DMS 273 (cell line): ENCODE results near the gene TMEM179B.
"Not testable (repeated sequence)": the region's sequence is repeated elsewhere in the genome, so short reads cannot be mapped to it uniquely, and the experiment has no call there.

Experiments used
- DNase-seq: peaks from one replicate; lab custom pipeline; 2025; ENCODE audit not compliant: unreplicated experiment; lab: John Stamatoyannopoulos, UW

The TMEM179B gene

DNA sequence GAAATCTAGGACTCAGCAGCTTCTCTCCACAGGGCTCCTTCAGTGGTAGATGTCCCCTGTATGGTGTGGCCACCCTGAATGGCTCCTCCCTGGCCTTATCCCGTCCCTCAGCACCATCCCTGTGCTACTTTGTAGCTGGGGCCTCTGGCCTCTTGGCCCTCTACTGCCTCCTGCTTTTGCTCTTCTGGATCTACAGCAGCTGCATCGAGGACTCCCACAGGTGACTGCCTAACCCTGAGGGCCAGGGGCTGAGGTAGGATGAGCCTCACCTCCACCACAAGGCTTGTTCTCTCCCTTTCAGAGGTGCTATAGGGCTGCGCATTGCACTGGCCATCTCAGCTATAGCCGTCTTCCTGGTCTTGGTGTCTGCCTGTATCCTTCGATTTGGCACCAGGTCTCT lies 1.8 kb downstream of the TMEM179B start:
- no peak for DNase-seq

DNA sequence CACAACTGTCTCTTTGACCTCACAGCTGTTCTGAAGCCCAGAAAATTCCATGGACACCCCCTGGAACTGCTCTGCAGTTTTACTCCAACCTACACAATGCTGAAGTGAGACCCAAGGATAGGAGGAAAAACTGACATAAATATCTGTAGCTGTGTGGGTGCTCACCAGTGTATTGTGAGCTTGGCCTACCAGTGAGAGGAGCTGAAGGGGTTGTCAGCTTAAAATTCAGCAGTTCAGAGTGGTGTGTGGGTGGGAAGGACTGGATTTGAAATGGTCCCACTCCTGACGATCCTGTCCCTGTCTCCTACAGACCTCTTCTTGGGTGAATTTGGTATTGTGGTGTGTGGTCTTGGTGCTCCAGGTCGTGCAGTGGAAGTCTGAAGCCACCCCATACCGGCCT lies 2.4 kb downstream of the TMEM179B start:
- no peak for DNase-seq

DNA sequence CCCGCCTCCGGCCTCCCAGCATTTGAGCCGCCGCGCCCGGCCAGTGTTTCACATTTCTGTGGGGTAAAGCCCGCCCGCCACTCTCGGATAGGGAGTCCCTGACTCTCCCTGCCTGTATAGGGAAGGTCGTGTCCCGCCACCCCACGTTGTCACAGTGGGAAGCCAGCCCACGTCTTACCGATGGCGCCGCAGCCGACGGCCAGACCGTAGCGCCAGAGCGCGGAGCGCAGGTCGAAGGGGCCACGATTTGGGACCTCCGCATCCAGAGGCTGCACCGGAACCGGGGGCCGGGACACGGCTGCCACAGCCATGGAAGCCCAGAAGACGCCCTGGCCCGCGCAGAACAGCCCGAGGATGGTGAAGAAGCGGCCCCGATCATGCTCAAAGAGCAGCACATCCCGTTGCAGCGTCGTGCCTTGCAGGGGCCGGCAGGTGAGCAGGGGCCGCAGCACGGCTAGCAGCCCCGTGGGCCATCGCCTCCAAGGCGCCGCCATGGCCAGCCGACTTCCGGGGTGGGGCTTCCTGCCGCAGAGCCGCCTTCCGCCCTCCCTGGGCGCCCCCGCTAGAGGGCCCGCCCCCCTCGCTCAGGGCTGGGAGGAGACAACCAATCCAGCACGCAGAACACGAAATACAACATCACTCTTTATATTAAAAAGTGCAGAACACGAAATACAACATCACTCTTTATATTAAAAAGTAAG lies 4.4 kb downstream of the TMEM179B start, which contains the start of gene TMEM223:
TMEM223 (minus strand) TSS at position 506 of the 701 bp plus-strand sequence; CDS start at position 494, 12 bp downstream.
- peak; percentile 89 for DNase-seq

DNA sequence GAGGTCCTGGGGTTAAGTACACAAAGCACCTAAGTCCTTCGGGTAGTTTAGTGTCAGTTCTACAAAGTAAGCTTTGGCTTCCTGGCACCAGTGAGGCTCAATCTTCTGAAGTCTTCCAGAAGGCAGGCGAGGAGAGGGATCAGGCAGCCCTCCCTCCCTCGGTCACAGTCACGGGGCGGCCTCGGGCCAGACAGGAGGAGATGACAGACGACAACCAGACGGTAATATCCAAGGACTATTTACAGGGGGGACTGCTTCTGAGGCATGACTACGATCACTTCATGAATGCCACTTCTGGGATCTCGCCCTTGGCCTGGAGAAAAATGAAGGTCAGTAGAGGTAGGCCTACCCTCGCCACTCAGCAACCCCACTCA lies 5.0 kb downstream of the TMEM179B start:
- peak; percentile 51 for DNase-seq

DNA sequence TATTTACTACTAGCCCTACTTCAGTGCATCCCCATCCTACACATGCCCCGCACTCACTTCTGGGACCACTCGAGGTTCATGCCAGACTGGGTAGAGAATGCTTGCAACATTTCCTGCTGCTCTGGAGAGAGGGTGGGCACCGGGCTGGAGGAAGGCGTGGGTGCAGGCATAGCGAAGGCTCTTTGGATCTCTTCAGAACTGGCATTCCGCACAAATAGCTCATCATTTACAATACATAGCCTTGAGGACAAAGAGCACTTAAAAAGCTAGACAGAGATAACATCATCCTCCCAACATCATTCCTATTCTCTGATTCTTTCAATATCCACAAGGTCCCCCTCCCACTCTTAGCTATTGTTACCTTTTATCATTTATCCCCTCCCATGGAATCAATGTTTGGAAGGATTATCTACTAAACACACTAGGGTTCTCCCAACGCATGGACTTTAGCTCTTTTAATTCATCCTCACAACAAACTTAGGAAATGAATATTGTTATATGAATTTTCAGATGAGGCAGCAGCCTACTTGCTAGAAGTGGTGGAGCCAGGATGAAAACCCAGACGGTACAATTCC lies 7.1 kb downstream of the TMEM179B start:
- no peak for DNase-seq

DNA sequence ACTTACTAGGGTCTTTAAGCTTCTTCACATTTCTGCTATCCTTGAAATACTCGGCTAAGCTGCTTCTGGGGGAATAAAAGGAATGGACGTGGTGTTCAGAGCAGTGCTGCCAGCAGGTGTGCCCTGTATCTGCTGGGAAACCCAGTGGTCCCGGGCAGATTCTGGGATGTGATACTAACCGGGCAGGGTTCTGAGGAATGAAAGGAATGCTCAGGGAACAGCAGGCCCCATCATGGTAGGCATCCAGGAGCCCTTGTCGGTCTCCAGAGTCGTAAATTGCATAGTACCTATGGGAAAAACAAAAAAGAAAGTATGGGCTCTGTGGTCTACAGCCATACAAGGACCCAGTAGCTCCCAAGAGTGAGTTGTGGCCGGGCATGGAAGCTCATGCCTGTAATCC lies 9.1 kb downstream of the TMEM179B start:
- DNase-seq: no peak

DNA sequence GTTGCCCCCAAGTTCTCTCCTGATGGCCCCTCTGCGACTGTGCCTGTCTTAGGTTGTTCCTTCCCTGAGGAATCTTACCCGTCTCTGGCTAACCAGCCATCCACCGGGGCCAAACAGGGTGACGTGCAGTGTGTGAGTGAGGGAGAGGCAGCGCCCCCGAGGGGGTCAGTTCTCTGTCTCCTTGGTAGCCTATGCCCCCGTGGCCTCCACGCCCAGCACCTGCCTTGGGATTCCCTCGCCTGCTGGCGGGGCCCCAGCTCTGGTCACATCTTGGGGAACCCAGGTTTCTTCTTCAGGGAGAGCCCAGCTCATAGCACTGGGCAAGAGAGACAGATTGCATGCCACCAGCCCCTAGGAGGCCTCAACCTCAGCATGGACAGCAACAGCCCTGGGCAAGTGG lies 12.3 kb downstream of the TMEM179B start:
- DNase-seq: no peak

DNA sequence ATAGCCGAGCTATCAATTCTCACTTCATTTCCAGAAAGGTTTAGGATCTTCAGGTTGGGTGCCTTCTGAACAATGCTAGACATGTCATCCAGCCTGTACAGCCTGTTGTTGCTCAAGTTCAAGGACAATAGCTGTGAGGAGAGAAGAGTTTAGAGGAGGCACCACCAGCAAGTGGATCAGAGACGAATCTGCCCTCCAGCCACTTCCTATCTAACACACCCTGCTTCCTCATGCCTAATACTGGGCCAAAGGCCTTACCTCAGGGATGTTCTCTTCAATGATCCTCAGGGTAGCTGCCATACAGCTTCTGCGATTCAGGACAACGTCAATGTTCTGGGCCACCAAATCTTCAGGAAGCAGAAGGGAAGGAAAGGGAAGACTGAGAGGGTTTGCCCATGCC lies 13.9 kb downstream of the TMEM179B start:
- DNase-seq: no peak

DNA sequence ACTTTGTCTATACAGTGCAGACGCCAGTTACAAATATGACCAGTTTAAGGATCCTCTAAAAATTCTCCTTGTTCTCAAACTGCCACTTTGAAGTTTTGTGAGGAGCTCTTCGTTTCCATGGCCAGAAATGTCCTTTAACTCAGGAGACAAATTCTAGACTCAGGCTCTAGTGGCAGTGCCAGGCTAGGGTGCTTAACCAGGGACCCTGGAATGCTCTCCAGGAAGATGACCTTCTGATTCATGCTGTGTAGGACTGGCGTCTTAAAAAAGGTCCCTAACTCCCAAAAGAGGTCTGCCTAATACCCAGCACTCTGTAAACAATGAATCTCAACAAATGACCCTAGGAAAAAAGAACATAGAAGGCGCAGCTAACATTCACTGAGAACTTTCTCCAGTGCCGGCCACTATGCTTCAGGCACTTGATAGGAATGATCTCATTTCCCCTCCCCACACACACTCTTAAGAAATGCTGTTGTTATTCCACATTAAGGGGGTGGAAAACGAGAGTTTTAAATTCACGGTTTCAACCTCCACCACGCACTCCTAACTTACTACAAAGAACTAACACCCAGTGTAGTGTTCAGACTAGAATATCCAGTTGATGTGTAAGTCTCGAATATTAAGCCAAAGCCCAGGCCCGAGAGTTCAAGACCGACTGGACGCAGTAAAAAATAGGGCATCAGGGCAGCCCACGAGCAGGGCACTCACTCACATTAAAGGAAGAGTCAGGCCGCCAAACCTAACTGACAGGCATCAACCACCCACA lies 17.3 kb downstream of the TMEM179B start:
- no peak for DNase-seq

DNA sequence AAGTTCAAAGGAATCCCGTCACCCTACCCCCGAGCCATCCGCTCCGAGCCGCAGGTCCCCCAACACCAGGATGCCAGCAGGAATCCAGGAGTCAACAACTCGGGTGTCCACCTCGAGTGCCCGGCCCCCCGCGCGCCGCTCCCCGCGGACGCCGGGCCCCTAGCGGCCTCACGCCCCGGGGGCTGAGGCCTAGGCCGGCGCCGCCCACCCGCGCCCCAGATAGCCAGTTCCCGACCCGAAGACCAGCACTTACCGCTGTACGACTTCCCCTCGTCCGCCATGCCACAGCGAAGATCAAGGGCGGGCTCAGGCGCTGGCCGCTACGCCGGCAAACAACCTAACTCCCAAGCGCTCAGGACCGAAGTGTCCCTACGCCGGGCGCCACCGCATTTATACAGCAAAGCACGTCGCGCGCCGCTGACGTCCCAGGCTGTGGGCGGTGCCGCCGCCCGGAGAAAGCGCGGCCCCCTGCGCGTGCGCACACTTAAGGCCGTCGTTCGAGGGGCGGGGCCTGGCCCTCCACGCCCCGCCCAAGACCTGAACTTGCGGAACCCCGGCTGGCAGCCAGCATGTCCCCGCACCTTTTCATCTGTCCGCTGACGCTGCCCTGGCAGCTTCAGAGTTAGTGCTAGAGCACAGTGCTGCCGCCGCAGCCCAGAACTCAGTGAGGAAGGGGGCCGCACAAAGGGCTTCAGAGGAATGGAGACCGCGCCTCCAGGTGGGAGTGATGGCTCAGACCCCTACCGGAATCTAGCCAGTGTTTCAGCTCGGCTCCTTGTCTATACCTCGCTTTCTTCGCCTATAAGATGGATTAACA lies 18.1 kb downstream of the TMEM179B start, which contains the start of gene NXF1:
NXF1 (minus strand) TSS at position 365 of the 817 bp plus-strand sequence; CDS start at position 281, 84 bp downstream.
- DNase-seq: peak; percentile 96

DNA sequence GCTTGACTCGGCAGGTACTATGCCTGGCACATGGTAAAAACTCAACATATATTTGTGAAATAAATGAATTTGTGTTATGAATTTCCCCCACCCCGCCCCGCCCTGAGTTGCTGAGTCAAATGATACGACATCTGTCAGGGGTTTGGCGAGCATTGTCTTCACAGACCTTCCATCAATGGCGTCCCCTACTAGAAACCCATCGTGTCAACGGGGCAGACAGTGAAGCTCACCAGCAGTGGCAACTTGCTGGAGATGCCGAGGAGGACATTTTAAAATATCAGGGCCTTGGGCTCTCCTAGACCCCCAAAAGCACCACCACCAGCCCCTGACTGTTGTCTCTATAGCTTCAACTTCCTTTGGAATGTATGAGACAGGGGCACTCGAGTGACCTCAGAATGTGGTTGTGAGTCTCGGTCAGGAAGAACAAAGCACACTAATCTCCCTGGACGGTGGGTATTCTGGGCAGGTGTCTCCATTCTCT lies 18.8 kb downstream of the TMEM179B start:
- DNase-seq: peak; percentile 61

DNA sequence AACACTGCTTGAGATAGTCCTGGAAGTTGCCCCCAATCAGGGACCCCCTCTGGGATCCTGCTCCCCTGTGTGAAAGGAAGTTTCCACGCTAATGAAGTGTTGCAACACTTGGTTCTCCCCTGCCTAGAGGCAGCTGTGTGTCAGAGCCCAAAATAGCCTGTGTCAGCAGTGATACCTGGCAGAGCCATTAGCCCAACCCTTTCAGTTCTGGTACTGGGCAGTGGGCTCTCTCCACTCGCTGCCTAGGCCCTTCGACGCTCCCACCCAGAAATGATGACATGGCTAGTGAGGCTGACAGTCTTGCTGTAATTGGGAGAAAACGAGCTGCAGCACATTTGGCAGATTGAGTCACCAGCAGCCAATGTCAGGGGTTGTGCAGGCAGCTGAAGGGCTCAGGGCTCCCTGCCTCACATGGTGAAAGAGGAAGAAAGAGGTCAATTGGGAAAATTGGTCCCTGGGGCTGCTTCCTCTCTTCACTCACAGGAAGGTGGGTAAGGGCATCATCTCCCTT lies 19.5 kb downstream of the TMEM179B start:
- no peak for DNase-seq

DNA sequence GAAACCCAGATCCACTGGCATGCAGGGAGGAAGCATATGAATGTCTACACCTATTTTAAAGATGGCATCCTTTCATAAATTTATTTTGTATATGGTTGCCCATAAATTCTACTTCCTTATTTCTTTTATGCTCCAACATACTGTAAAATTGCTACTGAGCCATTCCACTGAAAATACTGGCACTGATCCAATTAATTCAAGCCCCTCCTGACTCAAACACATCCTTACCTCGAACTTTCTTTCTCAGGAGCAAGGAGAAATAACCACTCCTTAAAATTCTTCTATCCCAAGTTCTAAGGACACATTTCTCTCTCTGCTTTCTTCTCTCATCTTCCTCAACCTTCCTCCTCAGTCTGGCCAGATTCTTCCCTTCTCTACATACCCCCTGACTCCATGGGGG lies 23.5 kb downstream of the TMEM179B start:
- DNase-seq: no peak

DNA sequence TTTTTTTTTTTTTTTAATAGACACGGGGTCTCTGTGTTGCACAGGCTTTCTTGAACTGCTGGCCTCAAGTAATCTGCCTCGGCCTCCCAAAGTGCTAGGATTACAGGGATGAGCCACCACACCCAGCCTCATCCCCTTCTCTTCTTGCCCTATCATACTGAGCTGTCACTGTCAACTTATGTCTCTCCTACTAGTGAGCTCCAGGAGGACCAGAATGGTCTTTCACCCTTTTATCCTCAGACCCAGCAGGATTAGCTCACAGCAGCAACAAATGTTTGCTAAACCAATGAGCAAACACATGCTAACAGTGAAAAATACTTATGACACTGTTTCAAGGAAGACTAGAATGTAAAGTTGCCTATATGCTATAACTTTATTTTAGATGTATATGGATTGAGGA lies 24.5 kb downstream of the TMEM179B start:
- no peak for DNase-seq

DNA sequence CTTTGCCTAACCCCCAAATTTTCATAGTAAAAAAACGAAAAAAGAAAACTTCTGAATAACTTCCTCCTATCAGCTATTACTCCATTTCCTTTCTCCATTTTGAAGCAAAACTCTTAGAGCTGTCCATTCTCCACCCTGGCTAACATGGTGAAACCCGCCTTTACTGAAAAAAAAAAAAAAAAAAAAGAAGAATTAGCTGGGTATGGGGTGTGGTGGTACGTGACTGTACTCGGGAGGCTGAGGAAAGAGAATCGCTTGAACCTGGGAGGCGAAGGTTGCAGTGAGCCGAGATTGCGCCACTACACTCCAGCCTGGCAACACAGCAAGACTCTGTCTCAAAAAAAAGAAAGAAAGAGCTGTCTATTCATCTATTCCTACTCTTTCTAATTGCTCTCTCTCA lies 29.4 kb downstream of the TMEM179B start:
- DNase-seq: no peak

DNA sequence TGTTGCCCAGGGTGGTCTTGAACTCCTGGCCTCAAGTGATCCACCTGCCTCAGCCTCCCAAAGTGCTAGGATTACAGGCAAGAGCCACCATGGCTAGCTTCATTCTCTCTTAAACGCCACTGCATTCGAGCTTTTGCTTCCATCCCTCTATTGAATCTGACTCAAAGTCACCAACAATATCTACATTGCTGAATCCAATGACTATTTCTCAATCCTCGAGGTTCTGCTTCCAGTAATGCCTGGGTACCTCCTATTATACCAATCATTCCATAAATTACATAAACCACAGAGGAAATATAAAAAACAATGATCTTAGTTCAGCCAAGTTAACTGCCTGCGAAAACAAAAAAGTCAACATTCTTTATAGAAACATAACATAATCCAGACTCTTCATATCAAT lies 29.9 kb downstream of the TMEM179B start:
- no peak for DNase-seq

DNA sequence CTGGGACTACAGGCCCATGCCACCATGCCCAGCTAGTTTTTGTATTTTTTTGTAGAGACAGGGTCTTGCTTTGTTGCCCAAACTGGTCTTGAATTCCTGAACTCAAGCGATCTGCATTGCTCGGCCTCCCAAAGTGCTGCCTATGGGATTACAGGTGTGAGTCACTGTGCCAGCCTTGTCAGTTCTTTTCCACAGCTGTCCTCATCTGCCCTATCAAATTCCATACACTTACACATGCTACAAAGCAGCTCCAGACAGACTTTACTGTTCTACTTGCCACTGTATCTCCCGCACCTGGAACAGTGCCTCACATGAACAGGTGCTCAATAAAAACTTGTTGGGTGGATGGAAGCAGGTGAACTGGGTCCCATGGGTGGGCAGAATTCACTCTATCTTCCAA lies 36.5 kb downstream of the TMEM179B start:
- no peak for DNase-seq

DNA sequence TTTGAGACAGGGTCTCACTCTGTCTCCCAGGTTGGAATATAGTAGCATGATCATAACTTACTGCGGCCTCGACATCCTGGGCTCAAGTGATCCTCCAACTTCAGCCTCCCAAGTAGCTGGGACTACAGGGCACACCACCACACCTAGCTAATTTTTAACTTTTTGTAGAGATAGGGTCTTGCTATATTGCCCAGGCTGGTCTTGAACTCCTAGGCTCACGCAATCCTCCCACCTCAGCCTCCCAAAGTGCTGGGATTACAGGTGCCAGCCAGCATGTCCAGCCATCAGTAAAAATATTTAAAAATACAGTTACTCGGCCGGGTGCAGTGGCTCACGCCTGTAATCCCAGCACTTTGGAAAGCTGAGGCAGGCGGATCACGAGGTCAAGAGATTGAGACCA lies 40.9 kb downstream of the TMEM179B start:
- DNase-seq: not testable (repeated sequence)

DNA sequence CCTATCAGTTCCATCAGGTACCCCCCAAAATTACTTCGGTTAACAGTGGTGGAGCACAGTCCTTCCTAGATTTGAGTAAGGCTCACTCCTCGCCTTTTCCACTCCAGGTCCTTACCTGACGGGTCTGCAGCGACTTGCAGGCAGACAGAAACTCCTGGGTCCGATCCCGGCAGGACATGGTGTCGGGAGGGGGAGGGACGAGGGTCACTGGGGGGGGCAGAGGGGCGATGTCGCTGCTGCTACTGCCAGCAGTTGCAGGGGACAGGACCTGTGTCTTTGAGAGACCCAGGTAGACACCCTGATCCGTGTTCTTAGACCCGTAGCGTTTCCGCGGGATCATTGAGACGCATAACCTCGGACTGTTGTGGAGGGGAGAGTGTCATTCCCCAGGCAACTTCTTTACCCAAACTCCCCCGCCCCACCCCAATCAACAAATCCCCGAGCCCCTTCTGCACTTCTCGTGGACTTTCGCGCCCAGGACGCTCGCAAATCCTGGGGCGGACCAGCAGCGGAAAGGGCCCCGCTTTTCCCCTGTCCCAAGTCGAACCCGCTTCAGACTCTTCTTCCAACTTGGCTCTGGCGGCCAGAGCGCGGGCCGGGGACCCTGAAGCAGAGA lies 43.8 kb downstream of the TMEM179B start:
- peak; percentile 84 for DNase-seq
